Panc1 (cell line): Measurements from ENCODE around the gene CHRNA5.

Experiments
- POLR2AphosphoS5 ChIP-seq: IDR thresholded peaks from 2 replicates; pipeline ENCODE4 v1.6.1; 2012; ENCODE audit warnings: mild to moderate bottlenecking, low read depth, low read length, moderate library complexity
- TCF7L2 ChIP-seq: IDR thresholded peaks from 2 replicates; pipeline ENCODE4 v1.6.1; 2011; ENCODE audit warnings: mild to moderate bottlenecking, low read depth, low read length, inconsistent platforms
- TF ChIP-seq, protein P1 (sequence below): fragments of 450-650 bp; IDR thresholded peaks from 2 replicates; pipeline ENCODE4 v1.5.1; 2017; ENCODE audit warnings: mild to moderate bottlenecking
- TF ChIP-seq, protein P2 (sequence below), 2 experiments: IDR thresholded peaks; 2 replicates each; pipeline ENCODE4 v1.6.1; 2011 to 2012; ENCODE audit warnings: low read depth in 2 of 2, control low read depth in 1 of 2, low read length in 1 of 2, mild to moderate bottlenecking in 1 of 2, moderate library complexity in 1 of 2; ENCODE audit not compliant: insufficient read depth in 1 of 2

DNA sequence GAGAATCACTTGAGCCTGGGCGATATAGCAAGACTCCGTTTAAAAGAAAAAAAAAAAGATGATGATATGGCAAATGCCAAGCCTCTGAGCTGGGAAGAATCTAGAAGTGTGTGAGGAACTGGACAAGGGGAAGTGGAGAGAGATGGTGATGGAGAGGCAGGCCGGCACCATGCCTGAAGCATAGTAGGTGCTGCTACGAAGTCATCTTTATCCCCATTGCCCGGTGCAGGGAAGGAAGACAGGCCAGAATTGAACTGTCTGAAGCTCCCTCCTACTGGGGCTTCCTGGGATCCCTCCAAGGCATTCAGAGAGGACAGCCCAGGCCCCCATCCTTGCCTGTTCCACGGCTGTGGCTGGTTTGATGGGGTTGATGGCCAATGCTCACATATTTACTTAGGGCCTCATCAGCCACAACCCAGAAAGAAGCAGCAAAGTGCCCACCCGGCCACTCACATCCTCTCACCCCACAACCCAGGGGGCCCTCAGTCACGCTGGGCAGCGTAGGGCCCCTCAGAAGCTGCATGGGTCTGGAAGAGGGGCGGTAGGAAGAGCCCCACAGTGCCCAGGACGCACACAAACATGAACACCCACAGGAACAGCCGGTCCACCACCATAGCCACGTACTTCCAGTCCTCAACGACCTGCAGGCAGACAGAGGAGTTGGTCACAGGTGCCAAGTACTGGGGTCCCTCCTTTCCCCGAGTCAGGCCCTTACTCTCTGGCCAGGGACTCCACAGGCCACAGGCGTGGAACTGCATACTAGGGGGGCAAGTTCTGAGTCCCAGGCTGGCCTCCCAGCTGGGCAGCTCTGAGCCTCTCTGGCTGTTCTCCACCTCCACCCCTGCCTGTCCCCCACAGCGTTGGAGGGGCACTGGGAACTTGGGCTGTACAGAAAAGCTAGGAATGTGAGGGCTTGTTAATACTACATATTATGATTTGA is 59.6 kb downstream of the CHRNA5 start:
- TF ChIP-seq, protein P1, sequence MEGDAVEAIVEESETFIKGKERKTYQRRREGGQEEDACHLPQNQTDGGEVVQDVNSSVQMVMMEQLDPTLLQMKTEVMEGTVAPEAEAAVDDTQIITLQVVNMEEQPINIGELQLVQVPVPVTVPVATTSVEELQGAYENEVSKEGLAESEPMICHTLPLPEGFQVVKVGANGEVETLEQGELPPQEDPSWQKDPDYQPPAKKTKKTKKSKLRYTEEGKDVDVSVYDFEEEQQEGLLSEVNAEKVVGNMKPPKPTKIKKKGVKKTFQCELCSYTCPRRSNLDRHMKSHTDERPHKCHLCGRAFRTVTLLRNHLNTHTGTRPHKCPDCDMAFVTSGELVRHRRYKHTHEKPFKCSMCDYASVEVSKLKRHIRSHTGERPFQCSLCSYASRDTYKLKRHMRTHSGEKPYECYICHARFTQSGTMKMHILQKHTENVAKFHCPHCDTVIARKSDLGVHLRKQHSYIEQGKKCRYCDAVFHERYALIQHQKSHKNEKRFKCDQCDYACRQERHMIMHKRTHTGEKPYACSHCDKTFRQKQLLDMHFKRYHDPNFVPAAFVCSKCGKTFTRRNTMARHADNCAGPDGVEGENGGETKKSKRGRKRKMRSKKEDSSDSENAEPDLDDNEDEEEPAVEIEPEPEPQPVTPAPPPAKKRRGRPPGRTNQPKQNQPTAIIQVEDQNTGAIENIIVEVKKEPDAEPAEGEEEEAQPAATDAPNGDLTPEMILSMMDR, result no peak
- TF ChIP-seq TCF7L2 (no peak), POLR2AphosphoS5 (no peak)
- TF ChIP-seq, protein P2, sequence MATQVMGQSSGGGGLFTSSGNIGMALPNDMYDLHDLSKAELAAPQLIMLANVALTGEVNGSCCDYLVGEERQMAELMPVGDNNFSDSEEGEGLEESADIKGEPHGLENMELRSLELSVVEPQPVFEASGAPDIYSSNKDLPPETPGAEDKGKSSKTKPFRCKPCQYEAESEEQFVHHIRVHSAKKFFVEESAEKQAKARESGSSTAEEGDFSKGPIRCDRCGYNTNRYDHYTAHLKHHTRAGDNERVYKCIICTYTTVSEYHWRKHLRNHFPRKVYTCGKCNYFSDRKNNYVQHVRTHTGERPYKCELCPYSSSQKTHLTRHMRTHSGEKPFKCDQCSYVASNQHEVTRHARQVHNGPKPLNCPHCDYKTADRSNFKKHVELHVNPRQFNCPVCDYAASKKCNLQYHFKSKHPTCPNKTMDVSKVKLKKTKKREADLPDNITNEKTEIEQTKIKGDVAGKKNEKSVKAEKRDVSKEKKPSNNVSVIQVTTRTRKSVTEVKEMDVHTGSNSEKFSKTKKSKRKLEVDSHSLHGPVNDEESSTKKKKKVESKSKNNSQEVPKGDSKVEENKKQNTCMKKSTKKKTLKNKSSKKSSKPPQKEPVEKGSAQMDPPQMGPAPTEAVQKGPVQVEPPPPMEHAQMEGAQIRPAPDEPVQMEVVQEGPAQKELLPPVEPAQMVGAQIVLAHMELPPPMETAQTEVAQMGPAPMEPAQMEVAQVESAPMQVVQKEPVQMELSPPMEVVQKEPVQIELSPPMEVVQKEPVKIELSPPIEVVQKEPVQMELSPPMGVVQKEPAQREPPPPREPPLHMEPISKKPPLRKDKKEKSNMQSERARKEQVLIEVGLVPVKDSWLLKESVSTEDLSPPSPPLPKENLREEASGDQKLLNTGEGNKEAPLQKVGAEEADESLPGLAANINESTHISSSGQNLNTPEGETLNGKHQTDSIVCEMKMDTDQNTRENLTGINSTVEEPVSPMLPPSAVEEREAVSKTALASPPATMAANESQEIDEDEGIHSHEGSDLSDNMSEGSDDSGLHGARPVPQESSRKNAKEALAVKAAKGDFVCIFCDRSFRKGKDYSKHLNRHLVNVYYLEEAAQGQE (IDR thresholded peaks at IDR 0.05; ENCODE audit: insufficient read depth in 1 of 2, low read depth in 2 of 2, low read length in 1 of 2), result no peak
